ENCODE results near the gene IL4I1. TPM values are rescaled to one million over a fixed set of nuclear protein-coding genes. Genes with fewer than 3 reads are reported as not detected.
A peak's percentile ranks its signal among the peaks of the same experiment; 100 is the strongest.

The IL4I1 gene
- total and polyA plus RNA-seq, 2 of the 8 experiments (the other 6 are each of a cell fraction or from before 2014, with no cell fraction given): 0.41 to 0.76 TPM

GRCh38 chr19:49912965-49913685 lies 16.4 kb upstream of the IL4I1 start:
- CTCF ChIA-PET (ENCODE audit: partially characterized antibody): interaction anchor here (0.7 to 3.0 kb wide), 17 partner anchors 8 to 223 kb away, joined by 3 to 18 read pairs (median 4); partner anchors contain the start of gene ATF5
- WGBS, 2 experiments (ENCODE audit: extremely low coverage in 1 of 2, insufficient coverage in 1 of 2, insufficient read length in 1 of 2, insufficient replicate concordance in 2 of 2, low coverage in 1 of 2, low lambda C conversion rate in 2 of 2, missing lambda C conversion rate in 1 of 2): 87% methylated on average over 21 of the region's 21 CpGs; no CpG with 5 or more reads in 1 of the 2 experiments

More at GRCh38 chr19:49912965-49913685, 16.4 kb upstream of the IL4I1 start:
- H3K9me3 ChIP-seq (ENCODE audit: insufficient read depth in 2 of 2, low read depth in 1 of 2, low read length in 1 of 2): no peaks in the 10 kb centered on the region
- no peaks in the 10 kb centered on the region; a peak in 1 of 7 replicates for H3K27me3 ChIP-seq (replicated peaks in 1 of 4; ENCODE audit: control insufficient read depth in 3 of 4, extremely low read depth in 1 of 4, insufficient read depth in 3 of 4, low read length in 3 of 4)
- H3K4me3 ChIP-seq (ENCODE audit: extremely low read depth in 1 of 4, insufficient read depth in 2 of 4, low read depth in 3 of 4, low read length in 4 of 4): no peak overlapping the region
- H3K18ac ChIP-seq (ENCODE audit: extremely low read depth, low read length): no peak overlapping the region
- no peak overlapping the region for H3K4ac ChIP-seq (replicated peaks; ENCODE audit: insufficient read length, low read depth, low read length)
- H3K4me1 ChIP-seq (replicated peaks in 1 of 4; ENCODE audit: control insufficient read depth in 3 of 4, insufficient read depth in 4 of 4, low read length in 3 of 4): peaks cover 0 to under 1% (median 0%) of the 10 kb centered on the region in 4 experiments; a peak in 1 of 7 replicates
- H2BK20ac ChIP-seq (ENCODE audit: low read length): no peak overlapping the region
- peaks cover 44 to 54% of the 10 kb centered on the region in 2 experiments for H4K20me1 ChIP-seq (replicated peaks in 1 of 2; ENCODE audit: control insufficient read depth in 1 of 2, insufficient read depth in 2 of 2, low read length in 2 of 2)
- H2BK5ac ChIP-seq (ENCODE audit: low read depth, low read length): no peak overlapping the region
- TF ChIP-seq KDM1A (IDR thresholded peaks at IDR 0.05; ENCODE audit: borderline replicate concordance, low read length) (no peak), RAD21 (IDR thresholded peaks at IDR 0.05 in 1 of 2, conservative IDR thresholded peaks at IDR 0.05 in 1 of 2; ENCODE audit: low read depth in 2 of 2, low read length in 2 of 2) (peak; percentile 25 to 45; a peak in 3 of 4 replicates), CTCF (IDR thresholded peaks at IDR 0.05; ENCODE audit: control extremely low read depth in 1 of 3, insufficient read depth in 1 of 3, low read depth in 1 of 3, low read length in 3 of 3) (peak; percentile 42 to 71 (median 62))
- H4K5ac ChIP-seq (ENCODE audit: insufficient read length, low read depth, low read length): no peak overlapping the region
- H3K79me1 ChIP-seq (ENCODE audit: low read depth, low read length): peaks cover 13% of the 10 kb centered on the region
- no peak overlapping the region for H4K8ac ChIP-seq (ENCODE audit: extremely low read depth, insufficient read depth, low read length)
- H3K79me2 ChIP-seq (ENCODE audit: control insufficient read depth in 1 of 2, insufficient read depth in 2 of 2, low read length in 2 of 2): peaks cover 0 to 63% of the 10 kb centered on the region in 2 experiments; a peak in 2 of 4 replicates
- no peak overlapping the region for H2BK12ac ChIP-seq (ENCODE audit: low read depth, low read length)
- no peak overlapping the region for H2AFZ ChIP-seq (ENCODE audit: low read length)
- H2BK15ac ChIP-seq (ENCODE audit: low read length): no peak overlapping the region
- H3K36me3 ChIP-seq (ENCODE audit: control insufficient read depth in 2 of 4, insufficient read depth in 4 of 4, low read length in 3 of 4): peaks cover 24 to 48% (median 40%) of the 10 kb centered on the region in 4 experiments; a peak in 7 of 8 replicates
- peak in 1 of 2 experiments; percentile 63 for DNase-seq (ENCODE audit: low read depth in 1 of 2, low spot score in 2 of 2)
- H3K4me2 ChIP-seq (ENCODE audit: insufficient read depth in 1 of 2, low read depth in 2 of 2, low read length in 2 of 2): no peak overlapping the region
- no peak overlapping the region for H3K14ac ChIP-seq (ENCODE audit: insufficient read length)
- H2BK120ac ChIP-seq (replicated peaks; ENCODE audit: low read depth, low read length): no peak overlapping the region
- H3K9ac ChIP-seq (replicated peaks in 1 of 4; ENCODE audit: extremely low read depth in 1 of 4, low read depth in 3 of 4, low read length in 3 of 4): no peak overlapping the region
- no peak for FAIRE-seq
- H3K23ac ChIP-seq (ENCODE audit: insufficient read length): no peak overlapping the region
- no peak overlapping the region for H2AK5ac ChIP-seq (ENCODE audit: low read depth, low read length)
- no peak overlapping the region for H4K91ac ChIP-seq (replicated peaks; ENCODE audit: insufficient read length, low read length)
- no peak overlapping the region for H3K27ac ChIP-seq (ENCODE audit: low read depth, low read length)
- H3K56ac ChIP-seq (replicated peaks; ENCODE audit: insufficient read length, low read depth, low read length): no peak overlapping the region
- H3K23me2 ChIP-seq (ENCODE audit: low read depth, low read length): no peaks in the 10 kb centered on the region
- POLR2A ChIA-PET (ENCODE audit: partially characterized antibody): interaction anchor here (0.7 to 19.2 kb wide), 6 partner anchors 11 to 362 kb away, joined by 3 to 373 read pairs (median 4); partner anchors contain the start of genes AKT1S1, ATF5, NUP62 and TBC1D17

Measured in H1 (cell line).